ENCODE data around the gene AAMDC.

DNA sequence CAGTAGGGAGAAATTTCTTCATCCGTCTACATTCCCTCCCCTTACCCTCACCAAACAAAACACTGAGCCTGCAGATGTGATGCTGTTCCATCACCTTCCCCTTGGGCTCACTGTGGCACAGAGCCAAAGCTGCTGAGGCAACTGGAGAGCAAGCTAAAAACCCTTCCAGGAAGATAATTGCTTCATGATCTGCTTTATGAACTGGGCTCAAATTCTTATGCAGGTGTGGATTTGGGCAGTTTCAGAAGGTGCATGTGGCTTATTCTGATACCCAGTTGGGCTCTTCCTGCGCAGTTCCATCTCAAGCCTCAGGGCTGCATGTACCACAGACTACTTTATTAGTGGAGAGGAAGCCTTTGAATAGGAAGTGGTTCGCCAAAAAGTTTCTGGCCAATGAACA is 58.3 kb downstream of the AAMDC start:
- TF ChIP-seq POLR2A (IDR thresholded peaks at IDR 0.05; ENCODE audit: low read depth, low read length) = no peak
- TF ChIP-seq TAF1 (IDR thresholded peaks at IDR 0.05; ENCODE audit: low read depth, low read length) = no peak
- TF ChIP-seq POLR2AphosphoS5 (IDR thresholded peaks at IDR 0.05; ENCODE audit: low read depth, low read length) = no peak
- TF ChIP-seq SPI1 (IDR thresholded peaks at IDR 0.05; ENCODE audit: low read depth, low read length) = peak; percentile 43; the same call in 1 of the 2 replicates
- no peak for TF ChIP-seq PAX5 (IDR thresholded peaks at IDR 0.05; ENCODE audit: insufficient read depth, low read length, severe bottlenecking)
- no peak for TF ChIP-seq POU2F2 (IDR thresholded peaks at IDR 0.05; ENCODE audit: low read depth, low read length)
